Measurements from ENCODE around the gene THADA.
A peak's percentile ranks its signal among the peaks of the same experiment; 100 is the strongest.
"Not testable (repeated sequence)": the region's sequence is repeated elsewhere in the genome, so short reads cannot be mapped to it uniquely, and the experiment has no call there.

Gene THADA

GRCh38 chr2:43593254-43593653 lies 2.6 kb downstream of the THADA start:
- no peak for DNase-seq

- DNase-seq = no peak
Measured at GRCh38 chr2:43592443-43592842, 3.4 kb downstream of the THADA start.

- DNase-seq = no peak
Measured at GRCh38 chr2:43585708-43586107, 10.1 kb downstream of the THADA start.

- DNase-seq = no peak
Measured at GRCh38 chr2:43579275-43579981, 16.4 kb downstream of the THADA start.

GRCh38 chr2:43576981-43577892 lies 18.6 kb downstream of the THADA start:
- peak; percentile 43 for DNase-seq

GRCh38 chr2:43572244-43572643 lies 23.6 kb downstream of the THADA start:
- DNase-seq = no peak

- DNase-seq = peak; percentile 80
Measured at GRCh38 chr2:43569921-43570320, 25.9 kb downstream of the THADA start.

- peak; percentile 61 for DNase-seq
Measured at GRCh38 chr2:43568228-43568627, 27.6 kb downstream of the THADA start.

- no peak for DNase-seq
Measured at GRCh38 chr2:43566461-43566729, 29.4 kb downstream of the THADA start.

GRCh38 chr2:43563679-43564078 lies 32.2 kb downstream of the THADA start:
- DNase-seq = no peak

- DNase-seq = no peak
Measured at GRCh38 chr2:43560231-43560547, 35.6 kb downstream of the THADA start.

GRCh38 chr2:43559391-43560230 lies 36.2 kb downstream of the THADA start:
- peak; percentile 80 for DNase-seq

GRCh38 chr2:43557196-43557595 lies 38.6 kb downstream of the THADA start:
- DNase-seq = no peak

- DNase-seq = no peak
Measured at GRCh38 chr2:43556256-43556655, 39.6 kb downstream of the THADA start.

GRCh38 chr2:43553341-43553855 lies 42.4 kb downstream of the THADA start:
- DNase-seq = no peak

GRCh38 chr2:43551990-43552389 lies 43.8 kb downstream of the THADA start:
- DNase-seq = no peak

GRCh38 chr2:43548381-43548780 lies 47.5 kb downstream of the THADA start:
- DNase-seq = not testable (repeated sequence)

GRCh38 chr2:43542285-43542933 lies 53.4 kb downstream of the THADA start:
- peak; percentile 48 for DNase-seq

GRCh38 chr2:43541165-43541564 lies 54.7 kb downstream of the THADA start:
- DNase-seq = peak; percentile 56

- DNase-seq = no peak
Measured at GRCh38 chr2:43540021-43540779, 55.6 kb downstream of the THADA start.

- DNase-seq = no peak
Measured at GRCh38 chr2:43539436-43539835, 56.4 kb downstream of the THADA start.

- no peak for DNase-seq
Measured at GRCh38 chr2:43538034-43538670, 57.7 kb downstream of the THADA start.
